ENCODE measurements around the gene MICOS13.

The MICOS13 gene

DNA sequence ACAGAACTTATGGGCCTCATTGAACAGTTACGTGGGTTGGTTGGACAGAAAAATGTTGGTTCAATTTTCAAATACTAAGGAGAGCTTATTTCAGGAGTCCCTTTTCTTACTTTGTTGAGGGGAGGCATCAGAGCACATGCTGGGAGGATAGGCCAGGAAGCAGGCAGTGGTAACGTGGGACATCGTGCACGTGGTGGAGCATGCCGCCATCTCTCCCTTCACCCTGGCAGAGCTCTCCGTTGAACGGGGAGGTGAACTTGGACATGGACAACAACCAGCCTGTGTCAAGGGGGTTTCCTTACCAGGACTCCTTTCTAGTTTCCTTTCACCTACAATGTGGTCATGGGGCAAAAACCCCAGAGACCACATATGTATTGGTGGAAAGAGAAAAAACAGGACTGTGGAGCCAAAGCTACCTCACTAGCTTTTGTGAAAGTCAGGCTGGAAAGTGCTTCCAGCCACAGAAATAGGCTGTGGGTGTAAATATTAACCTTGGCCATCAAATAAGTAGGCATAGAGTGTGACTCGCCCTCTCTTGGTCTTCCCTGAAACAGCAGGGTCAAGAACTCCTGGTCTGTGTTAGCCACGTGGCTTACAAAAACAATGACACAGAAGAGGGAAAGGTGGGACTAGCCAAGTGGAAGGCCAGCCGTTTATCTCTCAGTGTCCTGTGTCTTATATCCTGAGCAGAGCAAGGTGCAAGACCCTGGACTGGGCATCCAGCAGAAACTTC lies 14.4 kb downstream of the MICOS13 start:
- DNase-seq = no peak

- DNase-seq = no peak
Observed at GRCh38 chr19:5664515-5664914, 15.8 kb downstream of the MICOS13 start.

DNA sequence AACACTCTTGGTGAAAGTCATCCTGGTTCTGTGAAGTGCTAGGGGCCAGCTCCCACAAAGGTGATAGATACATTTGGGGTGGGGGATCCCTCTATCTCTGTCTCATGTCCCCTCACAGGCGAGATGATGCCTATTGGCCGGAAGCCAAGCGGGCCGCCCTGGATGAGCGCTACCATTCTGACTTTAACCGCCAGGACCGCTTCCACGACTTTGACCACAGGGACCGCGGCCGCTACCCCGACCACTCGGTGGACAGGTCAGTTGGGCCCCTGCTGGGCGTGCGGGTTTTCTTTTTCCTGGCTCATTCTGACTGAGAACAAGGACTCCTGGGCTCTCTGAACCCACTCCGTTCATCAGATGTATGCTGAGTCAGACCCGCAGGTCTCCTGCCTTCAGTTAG lies 16.4 kb downstream of the MICOS13 start:
- DNase-seq = no peak

DNA sequence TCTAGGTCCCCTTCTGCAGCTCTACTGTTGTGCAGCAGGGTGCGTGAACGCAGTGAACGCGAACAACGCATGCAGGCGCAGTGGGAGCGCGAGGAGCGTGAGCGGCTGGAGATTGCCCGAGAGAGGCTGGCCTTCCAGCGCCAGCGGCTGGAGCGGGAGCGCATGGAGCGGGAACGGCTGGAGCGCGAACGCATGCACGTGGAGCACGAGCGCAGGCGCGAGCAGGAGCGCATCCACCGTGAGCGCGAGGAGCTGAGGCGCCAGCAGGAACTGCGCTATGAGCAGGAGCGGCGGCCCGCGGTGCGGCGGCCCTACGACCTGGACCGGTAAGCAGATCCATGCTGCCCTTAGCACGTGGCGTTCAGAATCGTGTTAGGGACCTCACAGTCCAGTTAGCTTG lies 18.8 kb downstream of the MICOS13 start:
- DNase-seq = no peak

- DNase-seq = no peak
Observed at GRCh38 chr19:5655412-5655811, 24.9 kb downstream of the MICOS13 start.

GRCh38 chr19:5654931-5655330 lies 25.4 kb downstream of the MICOS13 start:
- no peak for DNase-seq

DNA sequence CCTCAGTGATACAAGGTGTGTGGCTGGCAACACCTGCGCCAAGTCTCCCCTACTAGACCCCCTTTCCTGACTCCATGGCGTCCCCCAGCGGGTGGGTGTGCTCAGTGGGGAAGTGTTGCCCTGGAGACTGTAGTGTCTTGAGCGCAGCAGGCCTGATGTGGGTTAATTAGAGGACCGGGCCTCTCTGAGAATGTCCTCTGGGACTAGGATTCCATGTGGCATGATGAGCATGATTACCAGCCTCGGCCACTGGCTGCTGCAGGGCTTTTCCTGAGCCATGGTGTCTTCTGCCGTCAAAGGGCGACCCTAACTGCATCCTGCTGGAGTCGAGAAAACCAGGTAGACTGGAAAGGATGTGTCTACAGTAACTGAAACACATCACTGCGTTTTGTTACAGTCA lies 28.1 kb downstream of the MICOS13 start:
- DNase-seq = no peak

DNA sequence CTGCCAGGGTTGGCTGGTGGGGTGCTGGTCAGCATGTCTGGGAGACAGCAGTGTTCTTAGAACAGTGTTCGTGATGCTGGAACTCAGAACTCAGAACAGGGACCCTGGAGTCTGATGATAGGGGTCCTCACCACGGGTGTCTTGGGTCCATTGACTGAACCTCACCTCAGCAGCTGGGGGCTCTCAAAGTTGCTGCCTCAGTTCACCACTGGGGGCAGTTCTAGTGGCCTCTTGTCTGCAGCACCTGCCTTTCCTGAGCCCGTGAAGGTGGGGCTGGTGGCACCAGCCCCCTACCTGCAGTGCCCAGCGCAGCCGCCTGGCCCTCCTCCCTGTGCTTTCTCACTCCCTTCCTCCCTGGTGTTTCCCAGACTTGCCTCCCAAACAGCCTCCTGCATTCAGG lies 29.0 kb downstream of the MICOS13 start:
- no peak for DNase-seq

GRCh38 chr19:5648464-5648863 lies 31.9 kb downstream of the MICOS13 start:
- no peak for DNase-seq

DNA sequence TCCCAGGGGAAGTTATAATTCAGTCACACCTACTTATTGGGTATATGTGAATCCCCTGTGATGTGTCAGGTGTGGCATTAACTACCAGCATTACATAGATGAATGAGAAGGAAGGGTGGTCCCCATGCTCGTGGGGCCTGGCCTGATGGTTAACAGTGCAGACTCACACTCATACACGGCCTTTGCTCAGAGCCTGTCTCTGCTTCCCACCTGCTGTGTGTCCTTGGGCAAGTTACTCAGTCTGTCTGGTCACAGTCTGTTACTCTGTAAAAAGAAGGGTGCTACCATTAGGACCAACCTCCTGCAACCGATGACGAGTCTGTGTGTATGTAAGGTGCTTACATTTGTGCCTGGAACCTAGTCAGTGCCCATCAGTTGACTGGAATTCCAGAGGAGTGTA lies 33.6 kb downstream of the MICOS13 start:
- DNase-seq = no peak

GRCh38 chr19:5645409-5645808 lies 34.9 kb downstream of the MICOS13 start:
- no peak for DNase-seq

GRCh38 chr19:5644037-5644436 lies 36.3 kb downstream of the MICOS13 start:
- no peak for DNase-seq

GRCh38 chr19:5643060-5643459 lies 37.3 kb downstream of the MICOS13 start:
- no peak for DNase-seq

- no peak for DNase-seq
Observed at GRCh38 chr19:5642204-5642603, 38.1 kb downstream of the MICOS13 start.

DNA sequence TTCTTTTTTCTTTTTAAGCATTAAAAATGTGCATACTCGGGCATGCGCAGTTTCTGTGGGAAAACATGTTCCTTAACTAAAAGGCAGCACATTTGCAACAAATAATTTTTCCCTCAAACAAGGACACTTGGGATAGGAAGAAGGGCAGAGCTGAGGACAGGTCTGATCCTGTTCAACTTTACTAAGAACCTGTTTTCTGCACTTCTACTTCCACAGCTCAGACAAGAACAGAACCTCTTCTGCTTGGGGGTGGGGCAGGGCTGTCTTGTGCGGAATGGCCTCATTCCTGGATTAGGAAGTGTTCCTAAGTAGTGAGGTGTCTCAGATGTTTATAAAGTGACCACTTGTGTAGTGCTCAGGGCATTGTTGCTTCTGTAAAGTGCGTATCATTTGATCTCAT lies 39.1 kb downstream of the MICOS13 start:
- DNase-seq = no peak

DNA sequence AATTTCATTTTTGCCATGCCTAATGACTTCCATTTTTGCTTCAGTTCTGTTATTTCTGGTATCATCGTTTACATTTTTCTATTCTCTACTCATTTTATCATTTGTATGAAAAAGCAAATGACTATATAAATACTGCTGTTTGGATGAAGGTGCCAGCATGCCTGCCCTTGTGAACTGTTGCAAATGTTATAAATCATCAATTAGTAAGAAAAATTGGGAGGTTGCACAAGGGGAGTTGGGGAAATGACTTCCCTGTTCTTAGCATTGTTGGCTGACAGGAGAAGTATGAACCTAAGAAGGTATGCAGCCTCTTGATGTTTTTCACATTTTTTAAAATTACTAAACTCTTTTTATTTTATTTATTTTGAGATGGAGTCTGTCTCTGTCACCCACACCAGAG lies 42.3 kb downstream of the MICOS13 start:
- no peak for DNase-seq

GRCh38 chr19:5635427-5635826 lies 44.9 kb downstream of the MICOS13 start:
- DNase-seq = no peak

GRCh38 chr19:5632657-5633056 lies 47.7 kb downstream of the MICOS13 start:
- DNase-seq = no peak

DNA sequence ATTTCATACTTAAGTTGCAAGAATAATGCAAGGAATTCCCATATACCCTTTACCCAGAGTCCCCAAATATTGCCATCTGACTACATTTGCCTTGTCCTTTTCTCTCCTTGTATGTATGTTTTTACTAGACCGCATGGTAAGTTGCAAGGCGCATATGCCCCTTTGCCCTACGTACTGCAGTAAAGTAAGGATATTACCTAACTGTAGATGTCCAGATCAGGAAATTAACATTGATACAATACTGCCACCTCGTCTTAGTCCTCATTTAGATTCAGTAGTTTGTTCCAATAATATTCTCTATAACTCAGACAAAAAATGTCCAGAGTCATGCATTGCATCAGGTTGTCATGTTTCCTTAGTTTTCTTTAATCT lies 48.1 kb downstream of the MICOS13 start:
- DNase-seq = no peak

GRCh38 chr19:5631567-5632240 lies 48.6 kb downstream of the MICOS13 start:
- no peak for DNase-seq

DNA sequence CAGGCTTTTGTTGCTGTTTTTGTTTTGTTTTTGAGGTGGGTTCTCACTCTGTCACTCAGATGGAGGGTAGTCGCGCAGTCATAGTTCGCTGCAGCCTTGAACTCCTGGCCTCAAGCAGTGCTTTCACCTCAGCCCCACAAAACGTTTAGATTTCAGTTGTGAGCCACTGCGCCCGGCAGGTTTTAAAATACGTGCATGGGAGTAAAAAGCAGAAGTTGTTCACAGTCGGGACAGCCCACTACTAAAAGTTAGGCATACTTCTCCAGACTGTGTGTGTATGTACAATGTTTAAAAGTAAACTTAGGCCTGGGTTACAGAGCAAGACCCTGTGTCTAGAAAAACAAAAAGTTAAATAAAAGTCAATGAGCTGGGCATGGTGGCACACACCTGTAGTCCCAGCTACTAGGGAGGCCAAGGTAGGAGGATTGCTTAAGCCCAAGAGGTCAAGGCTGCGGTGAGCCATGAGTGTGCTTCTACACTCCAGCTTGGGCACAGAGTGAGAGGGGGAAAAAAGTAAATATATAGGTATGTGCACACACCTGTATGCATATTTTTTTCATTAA lies 51.3 kb downstream of the MICOS13 start:
- no peak for DNase-seq

GRCh38 chr19:5628461-5628860 lies 51.9 kb downstream of the MICOS13 start:
- DNase-seq = no peak

Measured in activated naive CD4-positive, alpha-beta T cell treated with anti-CD3 and anti-CD28 coated beads, Interleukin-2, amount 50 U/mL, for 16 hours (primary cell).